KMS-11 (cell line): ENCODE data around the gene CSNK2B.

Experiments
- H2AFZ ChIP-seq: fragments of 200-600 bp; sonication (generic); 2 replicates; pipeline ENCODE4 v1.6.1; 2016; ENCODE audit warnings: antibody characterized with exemption, mixed run types, low read depth
- H3K27ac ChIP-seq: fragments of 200-600 bp; sonication (generic); 2 replicates; pipeline ENCODE4 v1.6.1; 2016; ENCODE audit warnings: mild to moderate bottlenecking, mixed run types
- H3K27me3 ChIP-seq: fragments of 200-600 bp; sonication (generic); 2 replicates; pipeline ENCODE4 v1.6.1; 2017; ENCODE audit warnings: mild to moderate bottlenecking, low read depth, mixed run types, moderate library complexity; ENCODE audit not compliant: insufficient read depth
- H3K36me3 ChIP-seq: fragments of 200-600 bp; sonication (generic); 2 replicates; pipeline ENCODE4 v1.6.1; 2017; ENCODE audit warnings: mild to moderate bottlenecking, mixed run types; ENCODE audit not compliant: insufficient read depth
- H3K4me1 ChIP-seq: fragments of 200-600 bp; sonication (generic); 2 replicates; pipeline ENCODE4 v1.6.1; 2016; ENCODE audit warnings: mild to moderate bottlenecking, low read depth, mixed run types; ENCODE audit not compliant: poor library complexity, severe bottlenecking
- H3K4me2 ChIP-seq: fragments of 200-600 bp; sonication (generic); 2 replicates; pipeline ENCODE4 v1.7.0; 2016; ENCODE audit warnings: mild to moderate bottlenecking, mixed run types
- H3K4me3 ChIP-seq: fragments of 200-600 bp; sonication (generic); IDR thresholded peaks from 2 replicates; pipeline ENCODE4 v1.6.1; 2017; ENCODE audit warnings: low read depth, low read length, mixed read lengths; ENCODE audit not compliant: insufficient read depth
- H3K79me2 ChIP-seq: fragments of 200-600 bp; sonication (generic); 2 replicates; pipeline ENCODE4 v1.6.1; 2016; ENCODE audit warnings: low read depth, mixed run types; ENCODE audit not compliant: insufficient read depth
- H3K9ac ChIP-seq: fragments of 200-600 bp; sonication (generic); 2 replicates; pipeline ENCODE4 v1.6.1; 2016; ENCODE audit warnings: mild to moderate bottlenecking, mixed run types
- H4K20me1 ChIP-seq: fragments of 200-600 bp; sonication (generic); 2 replicates; pipeline ENCODE4 v1.6.1; 2016; ENCODE audit warnings: mild to moderate bottlenecking, mixed run types; ENCODE audit not compliant: insufficient read depth
- CTCF ChIP-seq: fragments of 200-600 bp; sonication (generic); conservative IDR thresholded peaks from 2 replicates; pipeline ENCODE4 v1.6.1; 2017; ENCODE audit warnings: low read depth, mild to moderate bottlenecking, antibody characterized with exemption, low read length, moderate library complexity, mixed read lengths

Gene CSNK2B

GRCh38 chr6:31626952-31627351, 38.9 kb upstream of the CSNK2B start:
- H3K27ac ChIP-seq, result no peak overlapping the region
- no peaks in the 10 kb centered on the region for H4K20me1 ChIP-seq
- TF ChIP-seq CTCF, result no peak
- H3K4me3 ChIP-seq, result no peak overlapping the region
- H2AFZ ChIP-seq, result no peak overlapping the region
- H3K79me2 ChIP-seq, result peaks cover 27% of the 10 kb centered on the region
- peaks cover 9% of the 10 kb centered on the region for H3K4me1 ChIP-seq
- H3K4me2 ChIP-seq, result no peak overlapping the region
- H3K9ac ChIP-seq, result no peak overlapping the region
- H3K36me3 ChIP-seq, result peaks cover 31% of the 10 kb centered on the region; the same call in 1 of the 2 replicates
- no peaks in the 10 kb centered on the region for H3K27me3 ChIP-seq

GRCh38 chr6:31627690-31628287, 38.1 kb upstream of the CSNK2B start:
- Histone ChIP-seq H3K27ac (no peak overlapping the region), H3K9ac (no peak overlapping the region), H3K4me1 (peaks cover under 1% of the 10 kb centered on the region), H3K36me3 (peaks cover 31% of the 10 kb centered on the region; the same call in 1 of the 2 replicates), H3K4me3 (no peak overlapping the region), H3K79me2 (peaks cover 18% of the 10 kb centered on the region), H3K4me2 (no peak overlapping the region), H4K20me1 (no peaks in the 10 kb centered on the region), H2AFZ (no peak overlapping the region), H3K27me3 (no peaks in the 10 kb centered on the region)
- TF ChIP-seq CTCF, result no peak

GRCh38 chr6:31629014-31629413, 36.9 kb upstream of the CSNK2B start:
- Histone ChIP-seq H3K36me3 (peaks cover 24% of the 10 kb centered on the region; the same call in 1 of the 2 replicates), H3K4me2 (no peak overlapping the region), H3K4me3 (no peak overlapping the region), H4K20me1 (no peaks in the 10 kb centered on the region), H2AFZ (no peak overlapping the region), H3K79me2 (peaks cover 6% of the 10 kb centered on the region; the same call in 1 of the 2 replicates), H3K9ac (no peak overlapping the region), H3K4me1 (no peaks in the 10 kb centered on the region), H3K27me3 (no peaks in the 10 kb centered on the region), H3K27ac (no peak overlapping the region)
- TF ChIP-seq CTCF, result no peak

- H3K79me2 ChIP-seq, result no peaks in the 10 kb centered on the region; the same call in 1 of the 2 replicates
- H2AFZ ChIP-seq, result no peak overlapping the region
- no peaks in the 10 kb centered on the region for H3K4me1 ChIP-seq
- no peak overlapping the region for H3K27ac ChIP-seq
- H4K20me1 ChIP-seq, result no peaks in the 10 kb centered on the region
- H3K36me3 ChIP-seq, result peaks cover 20% of the 10 kb centered on the region; the same call in 1 of the 2 replicates
- no peak for TF ChIP-seq CTCF
- no peak overlapping the region for H3K9ac ChIP-seq
- H3K27me3 ChIP-seq, result no peaks in the 10 kb centered on the region
- H3K4me3 ChIP-seq, result no peak overlapping the region
- H3K4me2 ChIP-seq, result no peak overlapping the region
These were observed 35.5 kb upstream of the CSNK2B start for GRCh38 chr6:31630177-31630934.
